Keratinocyte (primary cell): ENCODE measurements around the gene UBE2O. TPM values are rescaled to one million over a fixed set of nuclear protein-coding genes. Genes with fewer than 3 reads are reported as not detected.

Experiments
- DNase-seq: peaks from one replicate; pipeline ENCODE4 v3.0.0-alpha.2; 2011; ENCODE audit warnings: low read depth, missing footprints, low spot score
- FAIRE-seq: peaks from 2 replicates; lab custom pipeline; 2011; peaks lifted over from hg19 to GRCh38; lab: Jason Lieb, UNC
- H2AFZ ChIP-seq: 2 replicates; pipeline ENCODE4 v1.6.0; 2012; ENCODE audit warnings: low read length, control low read depth, inconsistent platforms; ENCODE audit not compliant: control insufficient read depth
- H3K27ac ChIP-seq: 2 replicates; pipeline ENCODE4 v1.5.1; 2011; ENCODE audit warnings: low read length; ENCODE audit not compliant: control insufficient read depth, insufficient read depth
- H3K27me3 ChIP-seq: 3 replicates; pipeline ENCODE4 v1.6.0; 2011; ENCODE audit warnings: low read length; ENCODE audit not compliant: control insufficient read depth, insufficient read depth; ENCODE audit errors: extremely low read depth
- H3K36me3 ChIP-seq, 2 experiments: 2 replicates in 1 of 2; 3 replicates in 1 of 2; pipeline ENCODE4 v1.5.1; 2011; ENCODE audit warnings: low read length in 2 of 2, mild to moderate bottlenecking in 1 of 2; ENCODE audit not compliant: control insufficient read depth in 2 of 2, insufficient read depth in 2 of 2; ENCODE audit errors: extremely low read depth in 1 of 2
- H3K4me1 ChIP-seq: 3 replicates; pipeline ENCODE4 v1.5.1; 2011; ENCODE audit warnings: low read length; ENCODE audit not compliant: control insufficient read depth, insufficient read depth; ENCODE audit errors: extremely low read depth
- H3K4me2 ChIP-seq: 3 replicates; pipeline ENCODE4 v1.6.0; 2011; ENCODE audit warnings: low read depth, low read length; ENCODE audit not compliant: control insufficient read depth, insufficient read depth; ENCODE audit errors: extremely low read depth
- H3K4me3 ChIP-seq, 3 experiments: fragments of 200-600 bp in 1 of 3; sonication (generic) in 1 of 3; 2 replicates in 2 of 3; 3 replicates in 1 of 3; pipeline ENCODE4 v1.5.1; 2011 to 2016; ENCODE audit warnings: low read length in 3 of 3, mild to moderate bottlenecking in 3 of 3, control low read depth in 2 of 3, inconsistent platforms in 1 of 3, low read depth in 1 of 3, mixed read lengths in 1 of 3, mixed run types in 1 of 3, moderate library complexity in 1 of 3; ENCODE audit not compliant: control insufficient read depth in 2 of 3, insufficient read depth in 2 of 3; ENCODE audit errors: extremely low read depth in 1 of 3
- H3K79me2 ChIP-seq: 2 replicates; pipeline ENCODE4 v1.6.0; 2012; ENCODE audit warnings: low read length; ENCODE audit not compliant: control insufficient read depth, insufficient read depth
- H3K9ac ChIP-seq: 3 replicates; pipeline ENCODE4 v1.6.0; 2011; ENCODE audit warnings: low read length; ENCODE audit not compliant: control insufficient read depth, insufficient read depth; ENCODE audit errors: extremely low read depth
- H3K9me1 ChIP-seq: 3 replicates; pipeline ENCODE4 v1.6.0; 2011; ENCODE audit warnings: low read length; ENCODE audit not compliant: control insufficient read depth, insufficient read depth; ENCODE audit errors: extremely low read depth
- H3K9me3 ChIP-seq: 2 replicates; pipeline ENCODE4 v1.5.1; 2012; ENCODE audit warnings: low read depth, low read length; ENCODE audit not compliant: control insufficient read depth
- H4K20me1 ChIP-seq: 3 replicates; pipeline ENCODE4 v1.6.0; 2011; ENCODE audit warnings: low read length; ENCODE audit not compliant: control insufficient read depth, insufficient read depth; ENCODE audit errors: extremely low read depth
- CTCF ChIP-seq, 3 experiments: IDR thresholded peaks in 1 of 3; conservative IDR thresholded peaks in 1 of 3; optimal IDR thresholded peaks in 1 of 3; 2 replicates in 2 of 3; 3 replicates in 1 of 3; pipeline versions ENCODE3 to v1.5.1; 2011; ENCODE audit warnings: low read length in 3 of 3, mild to moderate bottlenecking in 3 of 3, moderate library complexity in 2 of 3, control low read depth in 1 of 3, inconsistent platforms in 1 of 3; ENCODE audit not compliant: insufficient read depth in 2 of 3; ENCODE audit errors: extremely low read depth in 1 of 3
- EZH2 ChIP-seq: IDR thresholded peaks from one replicate; pipeline ENCODE4 v1.6.1; 2012; ENCODE audit warnings: inconsistent platforms, mild to moderate bottlenecking, low read length, moderate library complexity
- dilution Hi-C: fragments of 300-500 bp; cut with MboI; formaldehyde crosslinking; loops from one replicate; pipeline ENCODE4 v1.7.0; 2020; ENCODE audit warnings: low sequenced_read_pairs; ENCODE audit not compliant: extremely low pct_ligation_motif_present
- polyA plus RNA-seq, 5 experiments: library from polyadenylated mRNA; depleted of rRNA in 3 of 5; stranded (reverse) in 3 of 5; stranded (forward) in 1 of 5; unstranded in 1 of 5; fragments of >200 nt; gene quantifications; 1 replicate in 1 of 5; 2 replicates in 3 of 5; 3 replicates in 1 of 5; pipeline versions ENCODE4 v1.2.1 to v1.2.3, GENCODE V29; 2011 to 2012; ENCODE audit warnings: missing spikeins in 2 of 5, low read depth in 1 of 5, low replicate concordance in 1 of 5

Gene UBE2O
- polyA plus RNA-seq, 1 donor (not counting 4 experiments of a cell fraction or from before 2014, with no cell fraction given): 10.9 TPM

DNA sequence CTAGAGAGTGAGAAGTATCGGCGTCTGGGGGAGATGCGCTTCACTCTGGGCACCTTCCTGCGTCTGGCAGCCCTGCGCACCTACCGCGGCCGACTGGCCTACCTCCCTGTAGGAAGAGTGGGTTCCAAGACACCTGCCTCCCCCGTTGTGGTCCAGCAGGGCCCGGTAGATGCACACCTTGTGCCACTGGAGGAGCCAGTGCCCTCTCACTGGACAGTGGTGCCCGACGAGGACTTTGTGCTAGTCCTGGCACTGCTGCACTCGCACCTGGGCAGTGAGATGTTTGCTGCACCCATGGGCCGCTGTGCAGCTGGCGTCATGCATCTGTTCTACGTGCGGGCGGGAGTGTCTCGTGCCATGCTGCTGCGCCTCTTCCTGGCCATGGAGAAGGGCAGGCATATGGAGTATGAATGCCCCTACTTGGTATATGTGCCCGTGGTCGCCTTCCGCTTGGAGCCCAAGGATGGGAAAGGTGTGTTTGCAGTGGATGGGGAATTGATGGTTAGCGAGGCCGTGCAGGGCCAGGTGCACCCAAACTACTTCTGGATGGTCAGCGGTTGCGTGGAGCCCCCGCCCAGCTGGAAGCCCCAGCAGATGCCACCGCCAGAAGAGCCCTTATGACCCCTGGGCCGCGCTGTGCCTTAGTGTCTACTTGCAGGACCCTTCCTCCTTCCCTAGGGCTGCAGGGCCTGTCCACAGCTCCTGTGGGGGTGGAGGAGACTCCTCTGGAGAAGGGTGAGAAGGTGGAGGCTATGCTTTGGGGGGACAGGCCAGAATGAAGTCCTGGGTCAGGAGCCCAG lies 65.8 kb downstream of the UBE2O start:
- H3K79me2 ChIP-seq: peaks cover 34% of the 10 kb centered on the region
- peaks cover 19% of the 10 kb centered on the region for H3K4me1 ChIP-seq
- dilution Hi-C loops: no loop called here
- peaks cover 20 to 25% of the 10 kb centered on the region in 2 experiments for H3K36me3 ChIP-seq
- FAIRE-seq (no peak), DNase-seq (no peak)
- TF ChIP-seq EZH2 (no peak), CTCF (optimal IDR thresholded peaks at IDR 0.05 in 1 of 3, IDR thresholded peaks at IDR 0.05 in 1 of 3, conservative IDR thresholded peaks at IDR 0.05 in 1 of 3; ENCODE audit: extremely low read depth in 1 of 3, insufficient read depth in 2 of 3, low read length in 3 of 3) (no peak)
- no peaks in the 10 kb centered on the region for H3K27me3 ChIP-seq
- H3K27ac ChIP-seq: no peak overlapping the region
- no peak overlapping the region for H3K9ac ChIP-seq
- H3K4me3 ChIP-seq: peak overlapping the region in 1 of 3 experiments; percentile 76
- H3K9me1 ChIP-seq: no peaks in the 10 kb centered on the region
- H3K4me2 ChIP-seq: peak overlapping the region; percentile 90
- no peaks in the 10 kb centered on the region for H3K9me3 ChIP-seq
- H2AFZ ChIP-seq: no peak overlapping the region
- H4K20me1 ChIP-seq: peaks cover 5% of the 10 kb centered on the region

DNA sequence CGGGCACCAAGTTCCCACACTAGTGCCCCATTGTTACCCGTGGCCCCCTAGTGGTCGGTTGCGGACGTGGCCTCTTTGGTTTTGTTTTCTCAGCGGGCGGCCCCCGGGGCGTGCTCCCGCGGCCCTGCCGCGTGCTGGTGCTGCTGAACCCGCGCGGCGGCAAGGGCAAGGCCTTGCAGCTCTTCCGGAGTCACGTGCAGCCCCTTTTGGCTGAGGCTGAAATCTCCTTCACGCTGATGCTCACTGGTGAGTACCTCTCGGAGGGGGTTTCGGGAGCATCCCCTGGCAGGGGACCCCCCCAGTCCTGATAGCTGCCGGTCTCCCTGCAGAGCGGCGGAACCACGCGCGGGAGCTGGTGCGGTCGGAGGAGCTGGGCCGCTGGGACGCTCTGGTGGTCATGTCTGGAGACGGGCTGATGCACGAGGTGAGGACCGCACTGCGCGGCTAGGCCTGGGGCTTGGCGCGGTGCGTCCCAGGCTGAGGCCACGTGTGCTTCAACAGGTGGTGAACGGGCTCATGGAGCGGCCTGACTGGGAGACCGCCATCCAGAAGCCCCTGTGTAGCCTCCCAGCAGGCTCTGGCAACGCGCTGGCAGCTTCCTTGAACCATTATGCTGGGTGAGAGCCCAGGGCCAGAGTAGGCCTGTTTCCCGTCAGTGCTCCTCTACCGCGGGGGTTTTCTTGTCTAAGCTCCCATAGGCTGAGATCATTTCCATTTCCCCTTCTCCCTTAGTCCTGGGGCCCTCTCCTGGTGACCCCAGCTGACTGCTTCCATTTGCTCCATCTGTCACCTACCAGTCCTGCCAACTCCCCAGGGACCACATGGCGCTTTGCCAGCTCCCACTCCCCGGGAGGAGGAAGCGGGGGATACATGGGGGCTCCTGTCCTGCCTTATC lies 66.8 kb downstream of the UBE2O start:
- Histone ChIP-seq H3K79me2 (peaks cover 34% of the 10 kb centered on the region), H3K27ac (peak overlapping the region; percentile 87), H2AFZ (no peak overlapping the region), H3K4me3 (peak overlapping the region; percentile 76 to 89 (median 77)), H3K4me1 (peaks cover 19% of the 10 kb centered on the region), H3K27me3 (no peaks in the 10 kb centered on the region), H3K9ac (peak overlapping the region; percentile 93), H3K9me3 (no peaks in the 10 kb centered on the region), H3K36me3 (peaks cover 18 to 24% of the 10 kb centered on the region in 2 experiments), H3K4me2 (peak overlapping the region; percentile 90), H4K20me1 (peaks cover 5% of the 10 kb centered on the region), H3K9me1 (no peaks in the 10 kb centered on the region)
- no peak for FAIRE-seq
- peak; percentile 78 to 94 (median 86) for TF ChIP-seq CTCF (optimal IDR thresholded peaks at IDR 0.05 in 1 of 3, IDR thresholded peaks at IDR 0.05 in 1 of 3, conservative IDR thresholded peaks at IDR 0.05 in 1 of 3; ENCODE audit: extremely low read depth in 1 of 3, insufficient read depth in 2 of 3, low read length in 3 of 3)
- TF ChIP-seq EZH2: no peak
- dilution Hi-C loops: no loop called here
- no peak for DNase-seq
